ENCODE measurements around the gene GDPD5. TPM values are rescaled to one million over a fixed set of nuclear protein-coding genes. Genes with fewer than 3 reads are reported as not detected.

Gene GDPD5
- polyA plus RNA-seq, 3 donors, result 4.9 to 39.0 (median 7.6) TPM

GRCh38 chr11:75570559-75571139 is 44.9 kb upstream of the GDPD5 start:
- TF ChIP-seq CTCF (IDR thresholded peaks at IDR 0.05), result no peak
- no peaks in the 10 kb centered on the region for H3K27me3 ChIP-seq (ENCODE audit: control insufficient read depth in 2 of 2, insufficient read depth in 2 of 2, low read length in 2 of 2)
- no peaks in the 10 kb centered on the region for H4K20me1 ChIP-seq (ENCODE audit: insufficient read depth, low read length)
- H3K27me3 Mint-ChIP-seq (ENCODE audit: low read depth in 3 of 3), result peaks cover under 1 to 3% (median 2%) of the 10 kb centered on the region in 3 donors
- H3K4me2 ChIP-seq (replicated peaks; ENCODE audit: extremely low read depth, low read length, poor library complexity, severe bottlenecking), result no peak overlapping the region
- H3K9me3 ChIP-seq (replicated peaks in 1 of 2; ENCODE audit: control insufficient read depth in 1 of 2, insufficient read depth in 1 of 2, low read length in 2 of 2), result no peaks in the 10 kb centered on the region
- no peak overlapping the region for H3K27ac Mint-ChIP-seq
- no peak overlapping the region for H3K9ac ChIP-seq (ENCODE audit: insufficient read depth, low read length, poor library complexity, severe bottlenecking)
- no peak overlapping the region for H2AFZ ChIP-seq (ENCODE audit: insufficient read depth, low read depth, low read length, poor library complexity, severe bottlenecking)
- H3K4me3 Mint-ChIP-seq, result no peak overlapping the region
- peaks cover 0 to 4% of the 10 kb centered on the region in 2 donors for H3K4me1 ChIP-seq (ENCODE audit: control insufficient read depth in 1 of 2, insufficient read depth in 2 of 2, low read length in 2 of 2)
- intact Hi-C loops (cut with micrococcal nuclease), result no loop called here
- H3K36me3 ChIP-seq (replicated peaks in 1 of 2; ENCODE audit: control insufficient read depth in 1 of 2, insufficient read depth in 2 of 2, low read length in 2 of 2), result peaks cover 5 to 7% of the 10 kb centered on the region in 2 donors
- H3K9me3 Mint-ChIP-seq, result peaks cover 0 to 2% (median 0%) of the 10 kb centered on the region in 7 donors
- DNase-seq, result no peak
- 81% methylated on average over 4 of the region's 9 CpGs for WGBS (ENCODE audit: insufficient coverage)
- no peaks in the 10 kb centered on the region for H3K79me2 ChIP-seq (ENCODE audit: insufficient read depth, low read length)
- no peak overlapping the region for H3K27ac ChIP-seq (ENCODE audit: low read depth in 1 of 2, low read length in 2 of 2)
- peaks cover 2% of the 10 kb centered on the region for H3K4me1 Mint-ChIP-seq
- no peak overlapping the region for H3K4me3 ChIP-seq (replicated peaks in 1 of 3; ENCODE audit: low read depth in 2 of 3, low read length in 3 of 3)
- H3K36me3 Mint-ChIP-seq, result peaks cover 5% of the 10 kb centered on the region in 2 donors

GRCh38 chr11:75568616-75569219 is 43.0 kb upstream of the GDPD5 start:
- Histone ChIP-seq H3K27me3 (ENCODE audit: control insufficient read depth in 2 of 2, insufficient read depth in 2 of 2, low read length in 2 of 2) (no peaks in the 10 kb centered on the region), H3K27ac (ENCODE audit: low read depth in 1 of 2, low read length in 2 of 2) (no peak overlapping the region), H3K4me3 (replicated peaks in 1 of 3; ENCODE audit: low read depth in 2 of 3, low read length in 3 of 3) (no peak overlapping the region), H3K4me1 (ENCODE audit: control insufficient read depth in 1 of 2, insufficient read depth in 2 of 2, low read length in 2 of 2) (no peaks in the 10 kb centered on the region), H2AFZ (ENCODE audit: insufficient read depth, low read depth, low read length, poor library complexity, severe bottlenecking) (no peak overlapping the region), H3K36me3 (replicated peaks in 1 of 2; ENCODE audit: control insufficient read depth in 1 of 2, insufficient read depth in 2 of 2, low read length in 2 of 2) (peaks cover 5 to 7% of the 10 kb centered on the region in 2 donors), H3K9me3 (replicated peaks in 1 of 2; ENCODE audit: control insufficient read depth in 1 of 2, insufficient read depth in 1 of 2, low read length in 2 of 2) (no peaks in the 10 kb centered on the region), H4K20me1 (ENCODE audit: insufficient read depth, low read length) (no peaks in the 10 kb centered on the region), H3K4me2 (replicated peaks; ENCODE audit: extremely low read depth, low read length, poor library complexity, severe bottlenecking) (no peak overlapping the region), H3K9ac (ENCODE audit: insufficient read depth, low read length, poor library complexity, severe bottlenecking) (no peak overlapping the region), H3K79me2 (ENCODE audit: insufficient read depth, low read length) (no peaks in the 10 kb centered on the region)
- intact Hi-C loops (cut with micrococcal nuclease), result no loop called here
- H3K27ac Mint-ChIP-seq, result peak overlapping the region in 2 of 7 donors; percentile 42 to 57
- H3K36me3 Mint-ChIP-seq, result peaks cover 5% of the 10 kb centered on the region in 2 donors
- DNase-seq, result no peak
- no peaks in the 10 kb centered on the region for H3K9me3 Mint-ChIP-seq
- H3K4me1 Mint-ChIP-seq, result peaks cover under 1% of the 10 kb centered on the region
- WGBS (ENCODE audit: insufficient coverage), result 100% methylated on average over 1 of the region's 14 CpGs
- H3K4me3 Mint-ChIP-seq, result no peak overlapping the region
- H3K27me3 Mint-ChIP-seq (ENCODE audit: low read depth in 3 of 3), result peaks cover 0 to 3% (median 2%) of the 10 kb centered on the region in 3 donors
- TF ChIP-seq CTCF (IDR thresholded peaks at IDR 0.05), result no peak
